NCI-H146 (cell line): ENCODE data around the gene FSTL5.

Experiments used
- DNase-seq: peaks from one replicate; lab custom pipeline; 2025; lab: John Stamatoyannopoulos, UW

FSTL5 gene

DNA sequence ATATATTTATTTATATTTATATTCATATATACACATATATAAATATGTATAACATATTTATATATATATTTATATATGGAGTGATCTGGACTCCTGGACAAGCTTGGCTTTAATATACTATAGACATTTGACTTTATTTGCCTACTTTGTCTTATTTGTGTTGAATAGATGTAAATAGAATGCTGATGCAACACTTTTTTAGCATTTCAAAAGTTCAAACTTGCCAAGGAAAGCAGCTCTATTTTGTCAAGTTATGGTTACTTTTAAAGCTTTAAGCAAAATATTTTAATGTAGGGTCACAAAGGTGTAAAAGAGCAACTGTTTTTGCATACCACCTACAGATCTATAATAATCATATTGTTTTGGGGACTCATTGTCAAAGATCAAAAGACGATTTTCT lies 61.1 kb downstream of the FSTL5 start:
- DNase-seq = no peak

DNA sequence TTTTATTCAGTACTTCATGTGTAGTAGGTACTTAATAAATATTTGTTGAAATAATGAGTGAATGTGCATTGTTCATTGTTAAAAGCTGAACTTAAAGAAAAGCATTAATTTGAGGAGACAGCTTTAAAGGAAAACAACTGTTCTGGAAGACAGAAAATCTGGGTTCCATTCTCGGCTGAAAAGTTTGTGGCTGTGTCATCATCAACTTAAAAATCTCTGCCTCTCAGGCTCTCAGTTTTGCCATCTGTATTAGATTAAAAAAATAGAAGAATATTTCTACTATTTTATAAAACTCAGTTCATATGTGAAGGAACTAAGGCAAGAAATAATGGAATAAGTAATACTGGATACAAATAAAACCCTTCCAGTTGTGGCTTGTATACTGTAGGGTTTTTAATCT lies 62.5 kb downstream of the FSTL5 start:
- DNase-seq = no peak

DNA sequence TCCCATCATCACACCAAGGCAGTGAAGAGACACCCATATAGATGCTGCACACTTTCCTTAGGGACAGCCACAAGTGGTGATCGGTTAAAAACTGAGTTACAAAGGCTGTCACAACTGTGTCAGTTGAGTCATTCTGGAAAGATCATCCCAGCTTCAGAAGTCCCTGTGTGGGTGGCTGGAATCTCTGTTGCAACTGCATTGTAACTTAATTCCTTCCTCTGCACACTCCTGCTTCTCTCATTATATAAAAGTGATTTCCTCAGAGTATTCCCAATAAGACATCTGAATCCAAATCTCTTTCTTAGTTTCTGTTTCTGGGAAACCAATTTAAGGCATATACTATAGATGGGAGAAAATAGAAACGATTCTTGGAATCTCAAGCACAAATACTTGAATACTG lies 88.1 kb downstream of the FSTL5 start:
- no peak for DNase-seq

DNA sequence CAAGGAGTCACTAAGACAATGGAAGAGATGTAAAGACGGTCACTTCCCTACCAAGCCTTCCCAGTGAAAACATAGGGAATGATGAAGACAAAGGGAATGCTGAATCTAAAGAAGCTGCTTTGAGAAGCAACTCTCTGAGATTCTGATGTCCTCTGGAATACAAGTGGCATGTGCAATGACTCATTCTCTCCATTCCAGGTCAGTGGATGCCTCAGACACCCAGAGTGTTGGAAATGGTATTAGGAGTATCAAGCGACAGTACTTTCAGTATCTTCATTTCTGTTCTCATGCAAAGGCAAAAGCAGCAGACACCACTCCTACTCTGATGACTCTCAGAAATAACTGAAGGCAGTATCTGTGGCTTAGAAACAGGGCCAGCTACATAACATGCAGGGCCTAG lies 102.6 kb downstream of the FSTL5 start:
- DNase-seq = no peak

DNA sequence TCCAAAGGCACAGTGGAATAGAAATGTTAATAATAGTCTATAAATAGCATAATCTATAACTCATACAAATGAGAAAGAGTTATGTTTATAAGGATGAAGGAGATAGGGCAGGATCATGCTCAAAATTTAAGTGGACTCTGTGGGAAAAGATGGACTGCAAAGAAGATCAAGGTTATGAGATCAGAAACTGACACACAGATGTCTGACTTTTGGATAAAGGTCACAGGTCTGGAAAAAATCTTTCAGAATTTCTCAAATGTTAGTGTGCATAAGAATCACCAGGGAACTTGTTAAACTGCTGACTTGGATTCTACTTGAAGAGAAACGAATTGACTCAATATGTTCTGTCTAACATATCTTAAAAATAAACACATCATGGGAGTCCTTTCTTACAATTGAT lies 104.1 kb downstream of the FSTL5 start:
- DNase-seq = no peak

DNA sequence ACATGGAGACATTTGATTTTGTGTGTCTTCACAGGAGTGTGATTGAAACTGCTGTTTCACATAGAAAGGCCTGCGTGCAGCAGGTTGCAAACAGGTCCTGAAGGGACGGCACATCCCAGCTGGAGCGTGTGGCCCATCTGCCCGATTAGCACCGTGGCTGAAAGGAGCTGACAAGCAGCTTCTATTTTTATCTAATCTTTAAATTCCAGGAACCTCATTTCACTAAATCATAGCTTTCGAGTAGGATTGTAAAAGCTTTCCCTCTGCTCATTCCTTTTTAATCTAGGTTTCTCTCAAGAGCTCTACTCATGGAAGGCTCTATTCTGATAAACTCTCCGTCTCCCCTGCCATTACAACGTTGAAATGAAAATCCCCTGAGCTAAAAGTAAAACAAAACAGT lies 106.8 kb downstream of the FSTL5 start:
- DNase-seq = no peak

DNA sequence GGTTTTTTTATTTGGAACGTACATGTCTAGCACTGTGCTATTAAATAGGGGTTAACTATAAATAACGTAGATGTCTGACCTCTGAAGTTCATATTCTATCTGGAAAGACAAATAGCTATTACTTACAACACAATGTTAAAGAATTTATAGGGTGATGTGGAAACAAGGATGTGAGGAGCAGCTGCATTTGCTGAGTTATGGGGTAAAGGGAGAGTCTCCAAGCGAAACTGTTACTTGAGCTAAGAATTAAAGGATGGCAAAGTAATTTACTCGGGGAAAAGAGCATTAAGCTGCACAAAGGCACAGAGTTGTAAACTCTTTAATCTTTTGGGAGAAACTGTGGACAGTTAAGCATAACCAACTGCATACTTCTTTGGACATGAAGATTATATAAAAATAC lies 117.7 kb downstream of the FSTL5 start:
- DNase-seq = no peak

DNA sequence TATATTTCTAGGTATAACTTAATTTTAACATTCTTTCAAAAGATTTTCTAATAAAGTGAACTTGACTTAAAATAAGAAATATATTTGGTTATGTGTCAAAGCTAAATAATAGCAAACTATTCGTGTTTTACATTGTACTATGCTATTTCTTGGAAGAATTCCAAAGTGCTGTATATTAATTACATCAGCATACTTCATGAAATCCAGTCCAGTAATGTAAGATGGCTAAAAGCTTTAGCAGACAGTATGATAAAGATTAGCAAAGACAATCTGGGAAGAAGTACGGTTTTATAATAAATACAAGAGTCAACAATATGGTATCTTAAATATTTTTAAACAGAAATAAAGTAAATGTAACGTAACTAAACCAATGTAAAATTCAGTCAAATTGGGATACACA lies 125.7 kb downstream of the FSTL5 start:
- no peak for DNase-seq

DNA sequence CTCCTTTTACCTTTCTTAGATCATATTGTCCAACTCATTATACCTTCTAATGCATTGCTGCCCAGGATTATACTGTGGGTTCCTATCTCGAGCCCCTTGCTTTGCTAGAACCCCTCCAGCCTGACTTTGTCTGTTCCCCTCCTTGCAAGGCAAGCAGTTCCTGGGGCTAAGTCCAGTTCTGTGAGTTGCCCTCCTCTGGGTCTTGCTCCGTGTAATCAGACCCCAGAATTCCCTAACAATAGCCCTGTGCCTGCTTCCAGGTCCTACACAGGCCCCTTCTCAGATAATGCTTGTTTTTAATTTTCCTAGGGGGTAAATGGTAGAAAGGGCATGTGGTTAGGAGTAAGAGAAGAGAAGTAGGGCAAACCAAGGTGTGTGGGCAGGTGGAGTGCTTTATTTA lies 145.9 kb downstream of the FSTL5 start:
- DNase-seq = no peak

DNA sequence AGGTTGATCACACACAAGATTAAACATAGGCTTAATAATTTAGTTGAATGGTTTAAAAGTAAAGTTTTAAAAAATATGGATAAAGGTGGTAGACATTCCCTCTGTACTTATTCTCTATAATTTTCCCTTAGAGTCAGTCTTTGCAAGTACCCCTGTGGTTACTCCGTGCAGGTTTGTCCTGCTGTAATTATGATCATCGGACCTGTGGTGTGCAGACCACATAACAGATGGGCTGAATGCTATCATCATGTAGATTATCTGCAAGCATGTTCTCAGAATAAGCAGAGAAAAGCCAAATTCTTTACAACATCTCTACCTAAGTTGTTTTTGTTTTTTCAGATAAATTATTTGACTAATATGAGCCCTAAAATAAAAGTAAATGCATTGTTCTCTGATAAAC lies 146.8 kb downstream of the FSTL5 start:
- no peak for DNase-seq

DNA sequence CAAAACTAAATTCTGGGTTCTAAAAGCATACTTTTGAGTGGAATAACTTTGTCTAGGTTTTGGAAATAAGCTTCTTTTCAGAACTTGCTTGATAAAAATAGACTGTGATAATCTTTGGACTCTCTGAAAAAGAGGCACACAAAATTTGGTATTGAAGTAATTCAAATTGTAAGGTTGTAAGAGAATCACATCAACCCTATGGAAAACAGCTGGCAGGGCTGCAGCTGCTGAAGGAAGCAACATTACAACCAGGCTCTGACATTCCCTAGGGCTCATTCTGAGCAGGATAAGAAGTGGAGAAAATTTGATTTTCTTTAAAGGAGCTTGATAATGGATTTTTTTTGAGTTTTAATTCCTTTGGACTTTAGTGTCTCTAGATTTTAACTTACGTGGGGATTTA lies 147.6 kb downstream of the FSTL5 start:
- DNase-seq = no peak

DNA sequence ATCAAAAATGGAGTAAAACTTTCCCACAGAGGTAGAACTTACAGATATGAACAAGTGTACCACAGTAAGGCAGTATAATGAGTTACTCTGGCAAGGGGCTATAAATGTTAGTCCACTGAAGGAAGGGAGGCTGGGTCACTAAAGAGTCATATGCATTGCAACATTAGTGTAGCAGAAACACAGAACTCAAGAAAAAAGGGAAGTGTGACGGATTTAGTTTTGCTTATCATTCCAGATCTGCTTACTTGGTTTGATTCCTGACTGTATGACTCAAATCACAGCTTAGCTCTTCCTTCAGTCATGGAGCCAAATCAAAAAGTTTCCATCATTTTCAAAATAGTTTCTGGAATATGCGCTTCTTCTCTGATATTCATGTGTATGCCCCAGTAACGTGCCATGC lies 148.7 kb downstream of the FSTL5 start:
- DNase-seq = no peak

DNA sequence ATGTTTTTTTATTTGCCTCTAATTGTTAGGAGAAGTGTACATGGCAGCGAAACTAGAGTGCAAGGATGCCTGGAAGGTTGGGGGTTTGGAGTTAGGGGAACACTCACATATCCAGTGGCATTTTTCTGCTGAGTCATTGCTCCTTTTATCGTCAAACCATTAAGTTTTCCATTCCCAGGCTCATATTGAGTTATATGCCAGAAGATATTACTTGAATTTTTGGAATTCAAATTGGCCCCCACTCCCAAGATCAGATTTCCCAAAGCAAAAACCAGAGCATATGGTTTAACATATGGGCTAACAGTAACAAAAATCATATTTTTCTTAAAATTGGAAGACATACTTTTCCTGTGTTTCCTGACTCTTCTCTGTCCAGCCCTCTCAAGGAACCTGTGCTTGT lies 152.7 kb downstream of the FSTL5 start:
- no peak for DNase-seq

DNA sequence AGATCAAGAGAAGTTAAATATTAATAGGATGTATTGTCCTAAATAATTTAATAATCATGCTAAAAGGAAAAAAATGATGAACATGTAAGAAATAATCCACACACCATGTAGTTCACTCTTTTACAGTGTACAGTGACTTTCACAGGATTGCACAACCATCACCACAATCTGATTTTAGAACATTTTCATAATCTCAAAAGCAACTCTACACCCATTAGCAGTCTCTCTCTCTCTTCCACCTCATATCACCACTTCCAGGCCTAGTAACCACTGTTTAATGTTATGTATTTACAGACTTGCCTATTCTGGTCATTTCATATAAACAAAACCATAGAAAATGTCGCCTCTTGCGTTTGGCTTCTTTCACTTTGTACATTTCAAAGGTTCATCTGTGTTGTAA lies 153.4 kb downstream of the FSTL5 start:
- no peak for DNase-seq

DNA sequence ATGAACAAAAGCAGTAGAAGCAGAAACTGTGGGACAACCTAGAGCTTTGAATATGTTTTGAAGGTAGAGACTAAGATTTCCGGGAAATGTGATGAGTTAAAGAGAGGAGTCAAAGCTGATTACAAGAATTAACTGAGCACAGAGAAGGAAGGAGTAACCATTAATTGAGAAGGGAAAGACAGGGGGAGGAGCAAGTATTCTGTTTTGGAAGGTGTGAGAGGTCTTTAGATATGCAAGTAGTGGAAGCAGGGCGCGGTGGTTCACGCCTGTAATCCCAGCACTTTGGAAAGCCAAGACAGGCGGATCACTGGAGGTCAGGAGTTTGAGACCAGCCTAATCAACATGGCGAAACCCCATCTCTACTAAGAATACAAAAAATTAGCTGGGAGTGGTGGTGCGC lies 171.5 kb downstream of the FSTL5 start:
- no peak for DNase-seq

DNA sequence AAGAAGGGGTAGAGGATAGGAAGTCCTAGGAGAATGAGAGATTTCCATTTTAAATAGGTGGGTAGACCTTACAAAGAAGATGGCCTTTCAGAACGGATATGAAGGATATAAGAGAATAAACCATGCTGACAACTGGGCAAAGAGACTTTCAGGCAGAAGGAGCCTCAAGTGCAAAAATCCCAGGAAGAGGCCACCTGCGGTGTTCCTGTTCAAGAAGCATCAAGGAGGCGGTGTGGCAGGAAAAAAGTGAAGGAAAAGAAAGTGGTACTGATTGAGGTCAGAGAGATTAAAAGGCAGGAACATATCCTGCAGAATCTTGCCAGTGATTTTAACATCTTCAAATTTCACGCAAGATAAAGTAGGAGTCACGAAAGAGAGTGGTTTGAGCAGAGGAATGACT lies 172.0 kb downstream of the FSTL5 start:
- no peak for DNase-seq

DNA sequence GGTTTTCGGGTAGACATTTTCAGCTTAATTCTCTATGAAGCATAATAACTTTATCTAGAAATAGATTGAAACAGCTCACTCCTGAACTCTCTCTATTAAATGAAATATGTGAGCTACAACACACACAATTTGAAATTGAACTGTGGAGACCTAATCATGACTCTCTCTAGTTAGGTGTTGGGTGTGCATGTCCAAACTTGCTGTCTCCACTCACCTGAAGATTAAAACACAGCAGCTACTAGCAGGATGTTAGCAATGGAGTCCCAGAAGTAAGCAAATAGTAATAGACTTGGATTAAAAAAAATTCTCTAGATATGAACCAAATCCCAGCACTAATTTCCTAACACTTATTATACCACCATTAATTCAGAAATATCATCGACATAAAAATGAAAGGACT lies 173.1 kb downstream of the FSTL5 start:
- DNase-seq = no peak

DNA sequence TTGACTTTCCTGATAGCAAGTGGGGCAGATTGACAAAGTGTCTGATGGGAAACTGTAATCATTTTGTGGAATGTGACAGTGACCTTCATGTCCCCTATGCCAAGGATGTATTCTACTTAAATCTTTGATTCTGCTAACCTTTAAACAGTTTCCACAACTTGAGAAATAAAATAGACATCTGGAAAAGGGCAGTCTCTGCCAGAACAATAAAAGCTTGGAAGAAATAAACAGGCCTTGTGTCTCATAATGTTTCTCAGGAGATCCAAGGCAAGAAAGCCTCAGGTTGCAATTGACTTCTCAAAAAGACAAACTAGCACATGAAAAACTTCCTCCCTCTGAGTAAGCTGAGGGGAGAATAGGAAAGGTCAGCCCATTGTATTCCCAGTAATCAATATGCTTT lies 174.9 kb downstream of the FSTL5 start:
- DNase-seq = no peak

DNA sequence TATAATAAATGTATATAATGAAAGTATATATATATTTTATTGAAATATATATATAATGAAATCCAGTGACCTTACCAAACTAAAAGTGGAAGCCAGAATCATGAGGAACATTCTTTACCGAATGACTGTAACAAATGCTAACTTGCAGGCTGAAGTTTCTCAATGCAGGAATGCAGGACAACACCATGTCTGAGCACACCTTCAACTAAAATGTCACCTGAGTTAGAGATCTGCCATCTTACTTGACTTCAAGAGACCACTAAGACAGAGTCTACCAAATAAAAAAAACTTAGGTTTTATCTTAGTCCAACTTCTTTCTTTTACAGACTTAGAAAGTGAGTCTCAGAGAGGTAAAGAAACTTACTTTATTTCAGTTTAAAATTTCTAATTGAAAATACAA lies 176.2 kb downstream of the FSTL5 start:
- DNase-seq = no peak

DNA sequence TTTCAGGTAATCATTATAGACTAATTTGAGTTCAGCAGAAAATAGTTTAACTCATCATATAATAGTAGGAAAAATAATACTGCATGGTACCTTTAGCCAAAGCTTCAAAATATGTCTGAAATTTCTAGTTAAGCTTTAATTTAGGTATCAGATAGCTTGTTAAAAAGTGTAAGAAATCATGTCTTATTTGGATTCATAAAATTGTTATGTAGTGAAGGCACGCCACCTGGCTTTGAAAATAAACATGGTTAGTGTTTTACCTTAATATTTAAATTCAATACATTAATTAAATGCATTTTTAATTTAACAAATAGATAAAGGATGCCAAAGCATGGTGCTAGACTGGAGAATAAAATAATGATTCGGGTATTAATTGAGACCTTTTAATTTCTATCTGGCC lies 211.4 kb downstream of the FSTL5 start:
- DNase-seq = no peak

DNA sequence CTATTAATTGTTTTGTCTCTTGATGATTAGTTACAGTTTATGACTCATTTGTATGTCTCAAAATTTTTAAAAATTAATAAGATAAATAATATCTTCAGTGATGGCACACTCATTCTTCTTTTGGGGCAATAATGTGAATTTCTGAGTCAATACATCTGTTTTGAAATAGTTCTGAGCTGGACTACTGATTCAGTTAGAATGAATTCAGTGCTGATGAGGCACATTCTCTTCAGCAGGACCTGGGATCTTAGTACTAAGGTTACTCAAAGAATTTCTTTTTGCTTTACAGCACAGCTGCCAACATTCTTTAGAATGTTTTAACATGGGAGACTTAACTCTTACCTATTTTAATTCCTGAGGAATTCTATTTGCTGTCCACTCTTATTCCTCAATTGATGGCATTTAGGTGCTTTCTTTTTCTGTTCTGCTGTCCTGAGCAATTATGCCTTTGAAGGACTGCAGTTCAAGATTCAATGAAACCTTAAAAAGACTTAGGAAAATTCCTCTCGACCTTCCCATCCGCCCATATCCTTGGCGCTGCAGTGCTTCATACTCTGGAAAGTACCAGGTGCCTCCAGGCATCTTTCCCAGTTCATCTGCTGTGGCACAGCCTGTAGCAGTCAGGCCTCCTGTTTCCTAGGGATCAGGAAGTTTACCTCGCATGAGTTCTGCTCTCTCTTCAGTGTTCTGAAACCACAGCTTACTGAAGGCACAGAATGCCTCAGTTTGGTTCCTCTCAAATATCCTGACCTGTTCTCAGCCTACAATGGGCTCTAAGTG lies 213.7 kb downstream of the FSTL5 start:
- DNase-seq = no peak

DNA sequence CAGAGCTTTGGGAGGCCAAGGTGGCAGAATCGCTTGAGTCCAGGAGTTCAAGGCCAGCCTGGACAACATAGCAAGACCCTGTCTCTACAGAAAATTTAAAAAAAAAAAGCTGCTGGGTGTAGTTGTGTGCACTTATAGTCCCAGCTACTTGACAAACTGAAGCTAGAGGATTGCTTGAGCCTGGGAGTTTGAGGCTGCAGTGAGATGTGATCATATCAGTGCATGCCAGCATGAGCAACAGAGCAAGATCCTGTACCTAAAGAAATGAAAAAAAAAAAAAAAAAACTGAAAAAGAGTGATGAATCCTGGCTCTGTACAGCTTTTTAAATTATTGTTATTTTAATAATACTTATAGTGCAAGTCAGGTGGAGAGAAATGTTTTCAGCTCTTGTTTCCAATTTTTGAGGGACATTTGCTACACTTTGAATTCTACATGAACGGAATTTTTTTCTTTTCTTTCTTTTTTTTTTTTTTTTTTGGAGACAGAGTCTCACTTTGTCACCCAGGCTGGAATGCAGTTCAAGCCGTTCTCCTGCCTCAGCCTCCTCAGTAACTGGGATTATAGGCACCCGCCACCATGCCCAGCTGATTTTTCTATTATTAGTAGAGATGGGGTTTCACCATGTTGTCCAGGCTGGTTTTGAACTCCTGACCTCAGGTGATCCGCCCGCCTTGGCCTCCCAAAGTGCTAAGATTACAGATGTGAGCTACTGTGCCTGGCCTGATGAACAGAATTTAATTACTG lies 215.6 kb downstream of the FSTL5 start:
- DNase-seq = no peak

DNA sequence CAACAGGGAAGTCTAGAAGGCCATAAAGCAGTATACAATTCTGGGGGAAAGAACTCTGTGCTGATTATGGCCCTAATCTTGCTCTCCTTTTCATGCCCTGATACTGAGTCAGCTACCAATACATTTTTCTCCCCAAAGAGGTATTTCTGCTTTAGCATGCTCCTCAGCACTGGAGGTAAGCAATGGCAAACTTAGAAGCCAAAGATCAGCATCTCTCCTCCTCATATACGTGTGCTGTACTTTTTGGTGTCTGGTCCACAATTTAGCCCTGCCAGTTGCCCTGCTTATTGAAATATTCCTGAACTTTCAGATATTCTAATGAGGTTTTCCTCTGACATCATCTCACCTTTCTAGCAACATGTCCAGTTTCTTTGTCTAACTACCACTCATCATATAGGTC lies 226.2 kb downstream of the FSTL5 start:
- no peak for DNase-seq
